ENCODE results near the gene XKR7.

DNA sequence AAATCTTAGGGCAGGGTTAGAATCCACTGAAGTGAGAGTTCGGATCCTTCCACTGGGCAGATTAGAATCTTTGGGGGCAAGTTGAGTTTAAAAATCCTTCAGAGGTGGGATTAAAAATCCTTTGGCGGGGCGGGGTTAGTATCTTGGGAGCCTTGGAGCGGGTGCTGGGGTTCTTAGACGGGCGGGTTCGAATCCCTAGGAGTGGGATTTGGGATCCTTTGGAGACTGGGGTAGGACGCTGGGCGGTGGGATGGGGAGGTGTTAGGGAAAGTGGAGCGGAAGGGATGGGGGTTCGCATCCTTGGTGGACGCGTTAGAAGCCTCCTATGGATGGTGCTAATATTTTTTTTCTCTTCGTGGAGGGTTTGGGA lies 83.8 kb downstream of the XKR7 start:
- TF ChIP-seq POLR2AphosphoS5 (IDR thresholded peaks at IDR 0.05; ENCODE audit: low read depth, low read length) = no peak
- TF ChIP-seq POLR2A (IDR thresholded peaks at IDR 0.05; ENCODE audit: low read depth, low read length) = no peak
- TF ChIP-seq TAF1 (IDR thresholded peaks at IDR 0.05; ENCODE audit: low read depth, low read length) = no peak
- no peak for TF ChIP-seq SPI1 (IDR thresholded peaks at IDR 0.05; ENCODE audit: low read depth, low read length)

Data from GM12891 (cell line).